ENCODE data around the gene HAND1.

DNA sequence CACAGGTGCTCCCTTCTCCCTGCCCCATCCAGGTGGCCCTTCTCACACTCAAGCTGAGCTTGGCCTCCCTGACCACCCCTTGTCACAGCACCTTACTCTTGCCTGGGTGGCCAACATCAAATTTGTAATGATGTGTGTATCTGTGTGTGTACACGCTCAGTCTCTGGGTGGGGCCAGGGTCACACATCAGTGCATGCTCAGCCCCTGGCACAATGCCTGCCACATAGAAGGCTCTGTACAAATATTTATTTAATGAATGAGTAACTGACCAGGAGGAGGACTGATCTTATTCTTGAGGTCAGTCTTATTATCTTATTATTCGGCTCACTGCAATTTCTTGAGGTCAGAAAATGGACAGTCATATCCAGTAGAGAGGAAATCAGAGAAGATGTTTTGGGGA, 41.3 kb upstream of the HAND1 start:
- TF ChIP-seq CTCF (conservative IDR thresholded peaks at IDR 0.05 in 1 of 2, IDR thresholded peaks at IDR 0.05 in 1 of 2; ENCODE audit: extremely low read depth in 1 of 2, insufficient read depth in 1 of 2, low read depth in 1 of 2, low read length in 2 of 2) (no peak), EZH2 (IDR thresholded peaks at IDR 0.05; ENCODE audit: borderline replicate concordance, low read length) (no peak)

Data from mammary epithelial cell (primary cell).